Large intestine (tissue), 3 donors: ENCODE data around the gene DUSP16. TPM values are rescaled to one million over a fixed set of nuclear protein-coding genes. Genes with fewer than 3 reads are reported as not detected.
A peak's percentile ranks its signal among the peaks of the same experiment; 100 is the strongest.
"Not testable (repeated sequence)": the region's sequence is repeated elsewhere in the genome, so short reads cannot be mapped to it uniquely, and the experiment has no call there.

Source experiments
- DNase-seq, 2 donors: peaks; one replicate each; pipeline versions ENCODE4 v3.0.0 to v3.0.0-alpha.2; 2013
- H3K27ac ChIP-seq: one replicate; pipeline ENCODE4 v1.5.1; 2013; ENCODE audit warnings: low read length
- H3K27me3 ChIP-seq: 2 replicates; pipeline ENCODE4 v1.6.1; 2013; ENCODE audit warnings: low read length; ENCODE audit not compliant: control insufficient read depth, insufficient read depth
- H3K36me3 ChIP-seq: 2 replicates; pipeline ENCODE4 v1.6.1; 2013; ENCODE audit warnings: low read length; ENCODE audit not compliant: control insufficient read depth, insufficient read depth
- H3K4me1 ChIP-seq: one replicate; pipeline ENCODE4 v1.6.1; 2013; ENCODE audit warnings: low read length; ENCODE audit not compliant: control insufficient read depth, insufficient read depth
- H3K4me3 ChIP-seq: one replicate; pipeline ENCODE4 v1.5.1; 2013; ENCODE audit warnings: low read length
- H3K9me3 ChIP-seq: one replicate; pipeline ENCODE4 v1.6.1; 2013; ENCODE audit warnings: mild to moderate bottlenecking, low read depth, low read length, moderate library complexity; ENCODE audit not compliant: control insufficient read depth
- WGBS: methylation state at CpG from one replicate; pipeline ENCODE4 v1.1.5; 2013; ENCODE audit warnings: low lambda C conversion rate; ENCODE audit not compliant: insufficient coverage; 5-methylcytosine and 5-hydroxymethylcytosine counted together
- polyA plus RNA-seq: library from polyadenylated mRNA; unstranded; fragments of 120-200 nt; gene quantifications from one replicate; pipeline ENCODE4 v1.2.1, GENCODE V29; 2013

The DUSP16 gene
- polyA plus RNA-seq, 1 donor: 51.7 TPM

- WGBS: 100% methylated on average over 1 of the region's 2 CpGs
- no peaks in the 10 kb centered on the region for H3K27me3 ChIP-seq
- no peak overlapping the region for H3K4me3 ChIP-seq
- peak in 1 of 2 donors; percentile 6 for DNase-seq
- H3K4me1 ChIP-seq: peaks cover 20% of the 10 kb centered on the region
- H3K9me3 ChIP-seq: no peaks in the 10 kb centered on the region
- H3K36me3 ChIP-seq: peaks cover 23% of the 10 kb centered on the region
- no peak overlapping the region for H3K27ac ChIP-seq
Observed at GRCh38 chr12:12510551-12510950, 52.1 kb downstream of the DUSP16 start.

GRCh38 chr12:12510141-12510540 lies 52.5 kb downstream of the DUSP16 start:
- Histone ChIP-seq H3K27me3 (no peaks in the 10 kb centered on the region), H3K27ac (no peak overlapping the region), H3K36me3 (peaks cover 23% of the 10 kb centered on the region), H3K4me3 (no peak overlapping the region), H3K9me3 (no peaks in the 10 kb centered on the region), H3K4me1 (peaks cover 24% of the 10 kb centered on the region)
- WGBS: no CpG with 5 or more reads among the region's 2 CpGs
- DNase-seq: no peak

GRCh38 chr12:12508612-12509011 lies 54.1 kb downstream of the DUSP16 start:
- WGBS: 83% methylated on average over 1 of the region's 2 CpGs

GRCh38 chr12:12507121-12507520 lies 55.5 kb downstream of the DUSP16 start:
- peaks cover 14% of the 10 kb centered on the region for H3K36me3 ChIP-seq
- no peak overlapping the region for H3K27ac ChIP-seq
- whole genome bisulfite sequencing: no CpG with 5 or more reads among the region's 1 CpG
- H3K4me3 ChIP-seq: no peak overlapping the region
- no peaks in the 10 kb centered on the region for H3K27me3 ChIP-seq
- H3K4me1 ChIP-seq: peaks cover 22% of the 10 kb centered on the region
- no peak for DNase-seq
- no peaks in the 10 kb centered on the region for H3K9me3 ChIP-seq

More at GRCh38 chr12:12508612-12509011, 54.1 kb downstream of the DUSP16 start:
- no peaks in the 10 kb centered on the region for H3K9me3 ChIP-seq
- peaks cover 18% of the 10 kb centered on the region for H3K36me3 ChIP-seq
- H3K27me3 ChIP-seq: no peaks in the 10 kb centered on the region
- H3K27ac ChIP-seq: no peak overlapping the region
- DNase-seq: no peak
- H3K4me3 ChIP-seq: no peak overlapping the region
- H3K4me1 ChIP-seq: peaks cover 24% of the 10 kb centered on the region

GRCh38 chr12:12506496-12506890 lies 56.2 kb downstream of the DUSP16 start:
- Histone ChIP-seq H3K27me3 (no peaks in the 10 kb centered on the region), H3K9me3 (no peaks in the 10 kb centered on the region), H3K4me3 (no peak overlapping the region), H3K4me1 (peaks cover 22% of the 10 kb centered on the region), H3K36me3 (peaks cover 10% of the 10 kb centered on the region), H3K27ac (peak overlapping the region; percentile 60)
- DNase-seq: peak in 1 of 2 donors; percentile 40
- 20% methylated on average over 1 of the region's 3 CpGs for WGBS

GRCh38 chr12:12505544-12506495 lies 56.8 kb downstream of the DUSP16 start:
- 14% methylated on average over 5 of the region's 11 CpGs for WGBS

GRCh38 chr12:12503384-12504078 lies 59.1 kb downstream of the DUSP16 start:
- WGBS: 93% methylated on average over 2 of the region's 9 CpGs
- Histone ChIP-seq H3K27ac (no peak overlapping the region), H3K4me1 (peaks cover 22% of the 10 kb centered on the region)

More at GRCh38 chr12:12505544-12506495, 56.8 kb downstream of the DUSP16 start:
- Histone ChIP-seq H3K4me1 (peaks cover 22% of the 10 kb centered on the region), H3K27ac (peak overlapping the region; percentile 60), H3K27me3 (no peaks in the 10 kb centered on the region), H3K9me3 (no peaks in the 10 kb centered on the region), H3K4me3 (no peak overlapping the region), H3K36me3 (peaks cover 8% of the 10 kb centered on the region)
- peak in 1 of 2 donors; percentile 64 for DNase-seq

GRCh38 chr12:12502815-12503151 lies 59.9 kb downstream of the DUSP16 start:
- Histone ChIP-seq H3K9me3 (no peaks in the 10 kb centered on the region), H3K4me1 (peaks cover 22% of the 10 kb centered on the region), H3K27ac (no peak overlapping the region), H3K36me3 (peaks cover 15% of the 10 kb centered on the region), H3K27me3 (no peaks in the 10 kb centered on the region), H3K4me3 (no peak overlapping the region)
- WGBS: no CpG with 5 or more reads among the region's 5 CpGs
- DNase-seq: no peak

More at GRCh38 chr12:12503384-12504078, 59.1 kb downstream of the DUSP16 start:
- no peaks in the 10 kb centered on the region for H3K27me3 ChIP-seq
- peaks cover 15% of the 10 kb centered on the region for H3K36me3 ChIP-seq
- no peaks in the 10 kb centered on the region for H3K9me3 ChIP-seq
- H3K4me3 ChIP-seq: no peak overlapping the region
- DNase-seq: no peak

GRCh38 chr12:12502130-12502814 lies 60.4 kb downstream of the DUSP16 start:
- H3K4me3 ChIP-seq, H3K9me3 ChIP-seq, H3K27ac ChIP-seq, DNase-seq, H3K27me3 ChIP-seq: not testable (repeated sequence)
- WGBS: no CpG with 5 or more reads among the region's 7 CpGs
- H3K36me3 ChIP-seq: peaks cover 17% of the 10 kb centered on the region
- peaks cover 22% of the 10 kb centered on the region for H3K4me1 ChIP-seq

GRCh38 chr12:12501121-12501520 lies 61.5 kb downstream of the DUSP16 start:
- peak in 1 of 2 donors; percentile 6 for DNase-seq
- H3K9me3 ChIP-seq: no peaks in the 10 kb centered on the region
- H3K36me3 ChIP-seq: peaks cover 18% of the 10 kb centered on the region
- no CpG with 5 or more reads among the region's 3 CpGs for WGBS
- H3K4me1 ChIP-seq: peaks cover 17% of the 10 kb centered on the region
- H3K27ac ChIP-seq: no peak overlapping the region
- no peak overlapping the region for H3K4me3 ChIP-seq
- no peaks in the 10 kb centered on the region for H3K27me3 ChIP-seq
